NCI-H2196 treated with DMSO at 0.1 percent for 48 hours (cell line): Measurements from ENCODE around the gene HSPB9.

Experiments
- DNase-seq: peaks from one replicate; lab custom pipeline; 2025; ENCODE audit not compliant: unreplicated experiment; lab: John Stamatoyannopoulos, UW

HSPB9 gene, protein sequence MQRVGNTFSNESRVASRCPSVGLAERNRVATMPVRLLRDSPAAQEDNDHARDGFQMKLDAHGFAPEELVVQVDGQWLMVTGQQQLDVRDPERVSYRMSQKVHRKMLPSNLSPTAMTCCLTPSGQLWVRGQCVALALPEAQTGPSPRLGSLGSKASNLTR

DNA sequence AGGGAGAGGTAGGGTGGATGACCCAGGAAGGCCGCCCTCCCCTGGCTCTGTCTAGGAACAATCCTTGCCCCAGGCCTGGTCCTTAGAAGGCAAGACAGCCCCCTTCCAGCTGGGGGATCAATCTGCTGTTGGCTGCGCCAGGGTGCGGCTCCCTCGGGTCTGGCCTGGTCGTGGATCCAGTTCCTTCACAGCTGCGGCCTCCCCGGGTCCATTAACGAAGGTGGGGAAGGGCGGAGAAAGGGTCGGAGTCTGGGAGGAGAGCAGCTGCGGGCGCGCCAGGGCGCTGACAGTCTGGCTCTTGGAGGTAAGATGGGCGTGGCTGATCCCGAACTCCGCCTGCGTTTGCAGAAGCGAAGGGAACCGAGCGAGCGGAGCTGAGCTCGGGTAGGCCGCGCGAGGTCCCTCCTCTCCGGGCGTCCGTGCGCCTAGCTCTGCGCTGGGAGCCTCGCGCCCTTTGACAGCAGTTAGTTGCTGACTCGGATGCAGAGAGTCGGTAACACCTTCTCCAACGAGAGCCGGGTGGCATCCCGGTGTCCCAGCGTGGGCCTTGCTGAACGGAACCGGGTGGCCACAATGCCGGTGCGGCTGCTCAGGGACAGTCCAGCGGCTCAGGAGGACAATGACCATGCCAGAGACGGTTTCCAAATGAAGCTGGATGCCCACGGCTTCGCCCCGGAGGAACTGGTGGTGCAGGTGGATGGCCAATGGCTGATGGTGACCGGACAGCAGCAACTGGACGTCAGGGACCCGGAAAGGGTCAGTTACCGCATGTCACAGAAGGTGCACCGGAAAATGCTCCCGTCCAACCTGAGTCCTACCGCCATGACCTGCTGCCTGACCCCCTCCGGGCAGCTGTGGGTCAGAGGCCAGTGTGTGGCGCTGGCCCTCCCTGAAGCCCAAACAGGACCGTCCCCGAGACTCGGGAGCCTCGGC, at the start of gene HSPB9:
TSS of gene HSPB9 (plus strand) at position 434 of the 933 bp plus-strand sequence. CDS start at position 481, 47 bp downstream.
- DNase-seq: no peak

DNA sequence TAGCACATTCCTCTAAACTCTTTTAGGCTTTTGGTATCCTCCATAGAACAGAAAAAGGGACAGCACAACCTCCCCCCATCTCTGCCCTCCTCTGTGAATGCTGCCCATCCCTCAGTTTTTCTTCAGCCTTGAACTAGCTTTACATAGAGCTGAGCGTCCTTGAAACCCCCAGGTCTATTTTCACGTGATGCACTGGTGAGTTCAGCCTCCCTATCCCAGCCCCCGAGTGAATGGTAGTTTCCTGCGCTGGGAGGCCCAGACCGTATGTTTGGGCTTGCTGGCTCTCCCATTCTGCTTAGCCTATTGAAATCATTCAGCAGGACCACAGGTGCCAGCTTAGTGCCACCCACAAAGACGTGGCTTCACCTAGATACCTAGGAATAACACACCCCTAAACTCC, 46.8 kb upstream of the HSPB9 start:
- no peak for DNase-seq

DNA sequence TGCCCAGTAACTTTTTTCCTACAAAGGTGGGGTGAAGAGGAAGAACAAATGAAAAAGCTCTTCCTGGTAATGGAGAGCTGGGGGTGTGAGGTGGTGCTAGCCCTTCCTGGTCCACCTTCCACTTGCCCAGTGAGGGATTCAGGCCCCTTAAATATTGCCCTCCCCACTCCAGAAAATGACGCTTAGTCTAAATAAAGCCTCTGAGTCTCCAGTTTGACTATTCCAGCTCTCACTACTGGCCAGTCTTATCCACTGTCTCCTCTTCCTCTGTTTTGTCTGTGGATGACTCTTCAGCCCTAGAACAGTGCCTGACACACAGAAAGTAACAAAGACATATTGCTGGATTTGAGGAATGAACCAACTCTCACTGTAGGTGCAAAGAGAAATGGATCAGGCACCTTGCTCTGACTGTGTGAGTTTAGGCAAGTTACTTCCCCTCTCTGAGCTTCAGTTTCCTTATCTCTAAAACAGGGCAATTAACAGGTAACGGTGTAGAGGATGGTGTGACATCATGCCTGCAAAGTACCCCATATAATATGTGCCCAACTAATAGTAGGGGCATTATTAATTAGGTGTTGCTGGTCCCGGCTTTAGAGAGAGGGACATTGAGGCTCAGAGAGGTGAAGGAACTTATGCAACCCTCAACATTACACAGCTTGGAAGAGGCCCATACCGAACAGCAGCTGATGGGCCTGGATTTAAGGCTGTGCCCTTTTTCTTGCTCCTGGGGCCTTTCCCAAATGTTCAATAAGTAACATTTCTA, 45.6 kb upstream of the HSPB9 start:
- DNase-seq: no peak

DNA sequence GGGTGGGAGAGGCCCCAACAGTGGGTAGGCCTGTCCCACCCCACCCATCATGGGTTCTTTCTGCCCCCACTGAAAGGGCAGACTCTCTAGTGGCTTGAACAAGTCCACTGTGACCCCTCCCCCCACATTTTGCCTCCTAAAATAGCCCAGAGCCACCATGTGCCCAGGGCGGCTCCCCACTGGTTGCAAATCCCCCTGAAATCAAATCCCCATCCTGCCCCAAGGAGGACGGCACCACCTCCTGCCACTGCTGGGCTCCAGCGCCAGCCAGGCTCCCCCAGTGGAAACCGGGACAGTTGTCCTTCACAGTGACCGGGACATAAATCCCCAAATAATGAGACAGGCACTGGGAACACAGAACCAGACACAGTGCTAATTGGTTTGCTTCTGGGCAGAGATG, 44.8 kb upstream of the HSPB9 start:
- no peak for DNase-seq

DNA sequence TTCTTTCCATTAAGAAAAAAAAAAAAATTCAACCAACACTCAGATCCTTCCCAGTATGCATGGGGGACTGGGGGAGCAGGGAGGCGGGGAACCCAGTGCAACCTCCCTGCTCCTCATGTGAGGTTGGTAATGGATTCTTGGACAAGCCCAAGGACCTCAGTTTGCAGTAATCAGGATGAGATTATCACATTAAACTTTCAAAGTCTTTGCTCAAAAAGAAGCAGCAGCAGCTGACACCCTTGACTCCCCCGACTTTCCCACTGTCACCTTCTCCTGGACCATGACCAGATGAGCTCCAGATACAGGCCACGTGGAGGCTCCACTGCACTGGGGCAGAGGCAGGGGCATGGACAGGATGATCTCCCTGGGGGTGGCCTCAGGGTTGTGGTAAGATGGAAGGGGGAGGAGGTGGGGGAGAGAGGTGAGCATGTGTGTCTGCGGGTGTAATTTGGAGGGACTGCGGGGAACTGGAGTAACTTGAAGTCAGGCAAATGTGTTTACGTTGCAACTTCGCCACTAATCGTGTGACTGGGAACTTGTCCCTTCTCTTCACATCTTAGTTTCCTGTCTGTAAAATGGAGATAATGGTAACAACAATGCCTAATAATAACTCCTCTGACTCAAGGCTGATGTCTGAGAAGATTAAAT, 44.1 kb upstream of the HSPB9 start:
- no peak for DNase-seq

DNA sequence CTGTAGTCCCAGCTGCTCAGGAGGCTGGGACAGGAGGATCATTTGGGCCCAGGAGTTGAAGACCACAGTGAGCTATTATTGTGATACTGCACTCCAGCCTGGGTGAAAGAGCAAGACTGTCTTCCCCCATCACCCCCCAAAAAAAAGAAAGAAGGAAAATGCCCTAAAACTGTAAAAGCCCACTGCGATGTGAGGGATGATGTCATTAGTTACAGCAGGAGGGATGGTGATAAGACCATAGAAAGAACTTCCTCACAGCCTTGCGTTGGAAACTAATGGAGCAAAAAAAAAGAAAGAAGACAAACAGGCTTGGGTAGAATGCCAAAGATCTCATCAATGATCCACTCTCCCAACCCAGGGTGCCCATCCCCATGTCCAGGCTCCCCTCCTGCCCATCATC, 43.1 kb upstream of the HSPB9 start:
- no peak for DNase-seq

DNA sequence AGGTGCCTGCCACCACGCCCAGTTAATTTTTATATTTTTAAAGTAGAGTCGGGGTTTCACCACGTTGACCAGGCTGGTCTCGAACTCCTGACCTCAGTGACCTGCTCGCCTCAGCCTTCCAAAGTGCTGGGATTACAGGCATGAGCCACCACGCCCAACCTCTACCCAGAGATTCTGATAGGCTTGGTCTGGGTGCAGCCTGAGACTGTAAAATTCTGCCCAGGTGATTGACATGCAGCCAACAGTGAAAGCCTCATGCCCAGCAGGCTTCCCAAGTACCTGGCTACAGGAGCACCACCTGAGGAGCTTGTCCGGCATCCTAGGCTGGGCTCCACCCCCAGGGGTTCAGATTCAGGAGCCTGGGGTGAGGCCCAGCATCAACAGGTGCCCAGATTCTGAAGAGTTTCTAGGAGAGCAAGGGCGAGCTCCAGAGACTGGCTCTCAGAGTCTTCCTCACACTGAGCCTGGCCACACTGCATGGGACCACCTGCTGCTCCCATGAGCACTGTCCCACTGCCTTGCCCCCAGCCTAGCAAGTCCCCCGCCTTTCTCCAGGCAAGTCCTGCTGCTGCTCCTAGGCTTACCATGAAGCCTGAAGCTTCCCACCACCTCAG, 41.0 kb upstream of the HSPB9 start:
- no peak for DNase-seq

DNA sequence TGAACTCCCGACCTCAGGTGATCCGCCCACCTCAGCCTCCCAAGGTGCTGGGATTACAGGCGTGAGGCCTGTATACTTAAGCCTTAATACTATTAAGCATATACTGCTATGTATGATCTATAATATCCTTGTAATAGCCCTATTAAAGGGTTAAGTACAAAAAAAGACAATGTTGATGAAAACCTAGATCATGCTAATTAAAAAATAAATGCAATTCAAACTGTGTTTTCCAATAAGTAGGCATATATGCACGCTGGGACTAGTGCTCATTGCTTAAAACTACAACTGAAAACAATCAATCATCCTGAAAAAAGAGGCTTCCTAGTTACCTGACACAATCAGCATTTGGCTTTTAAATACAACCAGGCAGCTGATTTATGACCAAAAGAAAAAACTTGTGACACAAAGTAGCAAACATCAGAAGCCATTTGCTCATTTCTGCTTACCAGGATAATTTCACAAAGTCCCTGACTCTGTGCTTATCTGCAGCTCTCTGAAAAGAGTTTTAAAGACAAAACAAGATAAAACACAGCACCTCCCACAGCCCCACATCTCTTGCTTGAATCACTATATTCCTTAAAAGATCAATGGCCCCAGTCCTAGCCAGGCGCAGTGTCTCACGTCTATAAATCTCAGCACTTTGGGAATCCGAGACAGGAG, 35.4 kb upstream of the HSPB9 start:
- no peak for DNase-seq

DNA sequence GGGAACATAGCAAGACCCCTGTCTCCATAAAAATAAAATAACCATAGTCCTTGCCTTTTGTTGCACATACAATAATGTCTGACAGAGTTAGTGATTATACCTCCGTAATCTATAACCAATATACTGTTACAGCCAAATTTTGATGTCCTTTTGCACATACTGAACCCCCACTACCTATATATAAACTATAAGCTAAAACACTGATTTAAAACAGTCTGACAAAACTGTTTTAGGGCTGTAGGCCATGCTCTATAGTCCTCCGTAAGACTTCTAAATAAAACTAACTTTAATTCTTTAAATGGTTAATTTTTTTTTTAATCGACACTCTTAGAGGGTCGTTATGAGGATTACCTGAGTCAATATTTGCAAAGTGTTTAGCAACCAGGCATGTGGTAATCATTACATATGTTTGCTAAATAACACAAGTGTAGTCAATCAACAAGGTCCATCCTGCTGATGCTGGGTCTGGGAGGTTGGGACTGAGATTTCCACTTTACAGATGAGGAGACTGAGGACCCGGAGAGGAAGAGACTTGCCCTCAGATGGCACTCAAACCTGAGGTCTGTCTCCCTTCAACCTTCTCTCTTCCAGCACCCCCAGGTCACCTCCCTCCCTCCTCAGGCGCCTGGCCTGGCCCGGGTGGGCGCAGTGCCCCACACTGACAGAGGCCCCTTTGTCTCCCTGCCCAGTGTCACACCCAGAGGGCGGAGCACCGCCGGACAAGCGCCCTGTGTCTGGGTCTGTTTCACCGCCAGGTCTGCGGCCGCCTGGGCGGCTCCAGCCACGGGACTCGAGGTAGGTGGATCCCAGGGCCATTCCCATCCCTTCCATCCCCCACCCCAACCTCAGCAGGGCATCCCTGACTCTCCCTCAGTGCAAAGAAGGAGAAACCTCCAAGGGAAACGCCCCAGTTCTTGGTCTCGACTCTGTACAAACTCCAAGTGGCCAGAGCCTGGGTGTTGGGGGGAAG, 34.6 kb upstream of the HSPB9 start:
- no peak for DNase-seq

DNA sequence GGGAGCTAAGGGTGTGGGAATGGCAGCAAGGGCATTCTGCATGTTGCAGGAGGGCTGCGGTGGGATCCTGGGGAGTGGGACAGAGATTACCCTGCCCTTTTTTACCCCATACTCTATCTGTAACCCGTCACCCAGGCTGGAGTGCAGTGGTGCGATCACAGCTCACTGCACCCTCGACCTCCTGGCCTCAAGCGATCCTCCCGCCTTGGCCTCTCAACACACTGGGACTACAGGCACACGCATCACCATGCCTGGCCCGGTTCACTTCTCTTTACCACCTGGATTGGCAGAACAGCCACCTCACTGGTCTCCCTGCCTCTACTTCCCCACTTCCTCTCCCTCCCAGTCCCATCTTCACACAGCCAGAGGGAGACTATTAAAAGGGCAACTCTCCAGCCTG, 33.9 kb upstream of the HSPB9 start:
- no peak for DNase-seq

DNA sequence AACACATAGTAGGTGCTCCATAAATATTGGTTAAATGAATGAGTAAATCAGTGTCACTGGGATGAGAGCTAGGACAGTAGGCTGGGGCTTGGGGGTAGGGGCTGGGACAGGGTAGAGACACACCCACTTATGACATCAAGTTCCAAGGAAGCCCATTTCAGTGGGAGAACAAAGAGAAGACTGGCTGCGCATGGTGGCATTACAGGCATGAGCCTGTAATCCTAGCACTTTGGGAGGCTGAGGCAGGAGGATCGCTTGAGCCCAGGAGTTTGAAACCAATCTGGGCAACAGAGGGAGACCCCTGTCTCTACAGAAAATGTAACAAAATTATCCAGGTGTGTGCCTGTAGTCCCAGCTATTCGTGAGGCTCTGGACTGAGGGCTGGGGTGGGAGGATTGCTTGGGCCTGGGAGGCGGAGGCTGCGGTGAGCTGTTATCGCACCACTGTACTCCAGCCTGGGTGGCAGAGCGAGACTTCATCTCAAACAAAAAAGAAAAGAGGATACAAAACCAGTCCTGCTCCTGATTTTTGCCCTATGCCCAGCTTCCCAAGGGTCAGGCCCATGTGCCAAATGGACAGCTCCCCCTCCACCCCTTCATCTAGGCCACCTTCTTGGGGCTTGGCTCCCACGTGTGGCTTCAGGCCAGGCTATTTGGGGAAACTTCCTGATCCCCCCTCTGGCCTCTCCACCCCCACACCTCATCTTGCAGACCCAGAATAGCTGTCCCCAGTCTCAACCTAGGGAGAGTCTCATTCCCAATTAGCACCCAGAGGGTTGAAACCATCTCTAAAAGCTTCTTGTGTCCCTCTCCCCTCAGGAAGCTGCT, 31.4 kb upstream of the HSPB9 start:
- DNase-seq: no peak

DNA sequence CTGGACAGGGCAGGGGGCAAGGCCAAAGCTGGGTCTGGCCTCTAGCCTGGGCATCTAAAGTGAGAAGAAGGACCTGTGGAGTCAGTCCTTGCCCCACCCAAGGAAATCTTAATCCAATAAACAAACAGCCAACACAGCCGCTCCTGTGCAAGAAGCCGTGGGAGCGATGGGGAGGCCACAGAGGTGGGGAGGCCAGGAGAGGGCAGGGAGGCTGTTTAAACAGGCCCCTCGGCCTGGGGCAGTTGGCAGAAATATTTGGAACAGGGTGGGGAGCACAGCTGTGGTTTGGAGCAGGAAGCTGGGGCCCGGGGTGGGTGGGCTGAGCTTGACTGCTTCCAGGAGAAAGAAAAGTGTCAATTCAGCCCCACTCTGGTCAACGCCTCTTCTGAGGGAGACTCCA, 29.7 kb upstream of the HSPB9 start:
- DNase-seq: no peak

DNA sequence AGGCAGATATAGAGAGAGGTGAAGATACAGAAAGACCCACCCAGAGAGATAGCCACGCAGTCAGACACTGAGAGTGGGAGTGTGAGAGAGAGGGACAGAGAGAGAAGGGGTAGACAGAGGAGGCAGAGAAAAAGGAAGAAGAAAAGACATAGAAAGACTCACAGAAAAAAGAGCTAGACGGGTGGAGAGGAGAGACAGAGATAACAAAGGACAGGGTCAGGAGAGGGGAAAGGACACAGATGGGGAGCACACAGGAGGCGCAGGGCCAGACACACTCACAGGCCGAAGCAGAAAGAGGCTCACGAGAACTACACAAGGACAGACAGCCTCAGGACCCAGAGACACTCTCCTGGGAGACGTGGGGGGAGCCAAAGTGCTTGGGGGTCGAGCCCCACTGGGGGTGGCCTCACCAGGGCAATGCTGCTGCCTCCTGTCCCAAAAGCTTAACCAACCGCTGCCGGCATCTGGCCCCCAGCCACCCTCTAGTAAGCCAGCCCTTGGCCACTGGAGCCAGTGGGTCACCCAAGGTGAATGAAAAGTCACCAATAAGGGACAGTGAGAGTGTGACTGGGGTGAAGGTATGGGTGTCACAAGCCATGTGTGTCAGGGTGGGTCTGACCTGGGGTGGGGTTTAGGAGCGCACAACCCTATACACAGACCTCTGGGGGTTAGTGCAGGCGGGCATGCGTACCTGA, 28.1 kb upstream of the HSPB9 start:
- no peak for DNase-seq

DNA sequence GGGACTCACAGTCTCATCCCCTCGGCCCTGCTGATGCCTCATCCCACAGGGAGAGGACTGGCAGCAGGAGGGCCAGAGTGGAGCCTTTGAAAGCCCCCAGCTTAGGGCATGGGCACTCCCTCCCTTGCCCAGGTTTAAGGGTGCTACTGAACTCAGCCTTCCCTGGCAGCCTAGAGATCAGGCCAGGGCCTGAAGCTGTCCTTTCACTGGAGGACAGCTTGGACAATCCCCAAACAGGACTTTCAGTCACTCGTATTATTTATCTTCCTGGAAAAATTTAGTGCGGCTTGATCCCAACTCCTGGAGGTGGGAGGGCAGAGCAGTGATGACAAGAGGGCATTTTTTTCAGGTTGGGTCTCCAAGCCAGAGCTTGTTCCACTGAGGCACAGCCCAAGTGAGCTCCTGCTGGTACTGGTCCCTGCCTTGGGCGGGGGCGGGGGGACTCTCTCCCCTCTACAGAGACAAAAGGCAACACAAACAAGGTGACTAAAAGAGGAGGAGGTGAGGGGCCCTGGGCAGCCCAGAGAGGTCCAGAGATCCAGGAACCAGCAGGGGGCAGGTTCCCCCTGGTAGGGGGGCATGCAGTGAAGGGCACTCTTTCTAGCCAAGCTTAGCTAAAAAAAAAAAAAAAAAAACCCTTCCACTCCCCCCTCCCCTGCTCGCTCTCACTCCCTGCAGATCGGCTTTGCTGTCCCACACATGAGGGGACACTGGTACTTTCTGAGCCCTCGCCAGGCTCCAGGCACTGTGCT, 26.1 kb upstream of the HSPB9 start:
- no peak for DNase-seq

DNA sequence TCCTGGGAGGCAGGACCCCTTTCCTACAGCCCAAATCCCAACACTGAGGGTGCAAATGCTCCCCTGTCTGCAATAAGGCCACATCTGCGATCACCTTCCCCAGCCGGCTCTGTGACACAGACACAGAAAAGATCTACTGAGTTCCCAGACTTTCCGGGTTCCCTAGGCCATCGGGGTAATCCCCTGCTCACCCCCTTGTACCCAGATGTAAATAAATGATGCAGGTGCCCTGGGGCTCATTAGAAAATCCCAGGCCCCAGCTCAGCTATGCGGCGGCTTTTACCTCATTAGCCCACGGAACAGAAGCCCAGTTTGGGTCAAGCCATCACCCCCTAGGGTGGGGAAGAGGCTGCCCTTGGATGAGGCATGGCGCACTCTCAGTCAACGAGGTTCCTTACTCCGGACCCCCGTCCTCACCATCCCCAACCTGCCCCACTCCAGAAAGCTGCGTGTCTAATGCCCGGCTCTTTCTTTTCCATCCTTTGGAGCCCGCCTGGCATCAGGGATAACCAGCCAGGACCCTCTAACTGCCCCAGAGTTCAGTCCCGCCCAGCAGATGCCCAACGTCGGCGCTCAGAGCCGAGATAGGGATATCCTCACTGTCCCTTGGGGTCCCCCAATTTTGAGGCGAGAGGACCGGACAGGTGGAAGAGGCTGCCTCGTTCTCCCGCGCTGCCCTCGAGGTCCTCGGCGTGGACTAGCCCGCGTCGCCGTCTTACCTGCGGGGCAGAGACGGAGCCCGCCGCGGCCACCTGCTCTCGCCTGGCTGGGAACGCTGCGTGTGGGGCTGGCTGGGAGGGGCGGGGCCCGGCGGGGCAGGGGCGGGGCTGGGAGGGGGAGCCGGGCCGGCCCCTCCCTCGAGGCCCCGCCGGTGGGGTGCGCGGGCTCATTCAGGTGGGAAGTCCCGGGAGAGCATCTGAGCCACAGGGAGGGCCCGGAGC, 24.6 kb upstream of the HSPB9 start, which contains the start of gene ZNF385C:
TSS of gene ZNF385C (minus strand) at position 783 of the 941 bp plus-strand sequence. CDS start 35,417 bp downstream, outside the sequence.
- DNase-seq: no peak
